B cell (primary cell): ENCODE data around the gene ERVFRD-1.

Experiments
- EZH2 ChIP-seq: IDR thresholded peaks from 2 replicates; pipeline ENCODE4 v1.6.1; 2012; ENCODE audit warnings: borderline replicate concordance, low read depth, mild to moderate bottlenecking, moderate library complexity, low read length; ENCODE audit not compliant: insufficient read depth, poor library complexity, severe bottlenecking
- TF ChIP-seq, protein P1 (sequence below): fragments of 200-600 bp; IDR thresholded peaks from one replicate; pipeline ENCODE4 v1.8.0; 2022; ENCODE audit warnings: antibody characterized with exemption, mild to moderate bottlenecking

DNA sequence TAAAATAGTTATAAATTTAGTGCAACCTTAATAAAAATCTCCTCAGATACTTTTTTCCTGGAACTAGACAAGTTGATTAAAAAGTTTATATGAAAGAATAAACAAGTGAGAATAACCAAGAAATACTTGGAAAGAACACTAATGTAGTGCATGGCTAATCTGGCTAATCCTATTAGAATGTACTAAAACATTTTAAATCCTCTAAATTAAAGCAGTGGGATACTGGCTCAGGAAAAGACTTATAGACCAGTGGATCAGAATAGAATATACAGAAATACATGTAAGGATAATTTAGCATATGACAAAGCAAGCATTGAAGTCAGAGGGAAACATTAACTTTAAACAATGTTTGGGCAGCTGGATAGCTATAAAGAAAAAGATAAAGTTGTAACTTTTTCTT lies 41.1 kb upstream of the ERVFRD-1 start:
- TF ChIP-seq, protein P1, sequence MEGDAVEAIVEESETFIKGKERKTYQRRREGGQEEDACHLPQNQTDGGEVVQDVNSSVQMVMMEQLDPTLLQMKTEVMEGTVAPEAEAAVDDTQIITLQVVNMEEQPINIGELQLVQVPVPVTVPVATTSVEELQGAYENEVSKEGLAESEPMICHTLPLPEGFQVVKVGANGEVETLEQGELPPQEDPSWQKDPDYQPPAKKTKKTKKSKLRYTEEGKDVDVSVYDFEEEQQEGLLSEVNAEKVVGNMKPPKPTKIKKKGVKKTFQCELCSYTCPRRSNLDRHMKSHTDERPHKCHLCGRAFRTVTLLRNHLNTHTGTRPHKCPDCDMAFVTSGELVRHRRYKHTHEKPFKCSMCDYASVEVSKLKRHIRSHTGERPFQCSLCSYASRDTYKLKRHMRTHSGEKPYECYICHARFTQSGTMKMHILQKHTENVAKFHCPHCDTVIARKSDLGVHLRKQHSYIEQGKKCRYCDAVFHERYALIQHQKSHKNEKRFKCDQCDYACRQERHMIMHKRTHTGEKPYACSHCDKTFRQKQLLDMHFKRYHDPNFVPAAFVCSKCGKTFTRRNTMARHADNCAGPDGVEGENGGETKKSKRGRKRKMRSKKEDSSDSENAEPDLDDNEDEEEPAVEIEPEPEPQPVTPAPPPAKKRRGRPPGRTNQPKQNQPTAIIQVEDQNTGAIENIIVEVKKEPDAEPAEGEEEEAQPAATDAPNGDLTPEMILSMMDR, result no peak
- no peak for TF ChIP-seq EZH2
